GM12878 (cell line): Measurements from ENCODE around the gene DAD1. TPM values are rescaled to one million over a fixed set of nuclear protein-coding genes. Genes with fewer than 3 reads are reported as not detected.
"Not testable (repeated sequence)": the region's sequence is repeated elsewhere in the genome, so short reads cannot be mapped to it uniquely, and the experiment has no call there.

Source experiments
- ATAC-seq: fragments of 200-7000 bp; cut with Tn5 transposase; 3 replicates; pipeline ENCODE4 v1.9.1; 2020; ENCODE audit warnings: mild to moderate bottlenecking, moderate library complexity
- BruUV-seq: library from RNA; stranded (reverse); fragments of 400-500 nt; replicated peaks from 2 replicates; lab custom pipeline; 2021; lab: Mats Ljungman, UMichigan
- CTCF ChIA-PET: fragments of 300-600 bp; sonication (Branson Sonifier 250); formaldehyde crosslinking; extraction: SDS; loops from one replicate; lab custom pipeline; 2021; ENCODE audit warnings: inconsistent platforms; lab: Yijun Ruan, JAX
- POLR2A ChIA-PET: fragments of 350-600 bp; formaldehyde crosslinking; extraction: SDS; loops from one replicate; lab custom pipeline; 2021; ENCODE audit warnings: inconsistent platforms; lab: Charles Lee
- RAD21 ChIA-PET: fragments of 300-600 bp; sonication (Branson Sonifier 250); formaldehyde crosslinking; loops from one replicate; lab custom pipeline; 2023; ENCODE audit warnings: antibody characterized with exemption; ENCODE audit not compliant: unreplicated experiment; lab: Charles Lee
- SMC1A ChIA-PET: fragments of 300-600 bp; sonication (Branson Sonifier 250); formaldehyde crosslinking; loops from one replicate; lab custom pipeline; 2023; ENCODE audit not compliant: unreplicated experiment, uncharacterized antibody; lab: Charles Lee
- DNase-seq: peaks from one replicate; pipeline ENCODE4 v3.0.0-alpha.2; 2011; ENCODE audit warnings: low read depth, low spot score
- FAIRE-seq: peaks from 3 replicates; lab custom pipeline; 2011; peaks lifted over from hg19 to GRCh38; lab: Jason Lieb, UNC
- H2AFZ ChIP-seq: 2 replicates; pipeline ENCODE4 v1.6.0; 2011; ENCODE audit warnings: low read depth, low read length, control low read depth; ENCODE audit not compliant: control insufficient read depth
- H3K27ac ChIP-seq: 2 replicates; pipeline ENCODE4 v1.5.1; 2011; ENCODE audit warnings: control low read depth; ENCODE audit not compliant: control insufficient read depth, insufficient read depth
- H3K27me3 ChIP-seq, 2 experiments: replicated peaks in 1 of 2; 2 replicates each; pipeline versions ENCODE4 v1.6.0 to v1.6.1; 2011; ENCODE audit warnings: low read length in 1 of 2; ENCODE audit not compliant: control insufficient read depth in 2 of 2, insufficient read depth in 2 of 2
- H3K36me3 ChIP-seq, 2 experiments: 2 replicates each; pipeline ENCODE4 v1.5.1; 2011; ENCODE audit warnings: low read length in 1 of 2; ENCODE audit not compliant: control insufficient read depth in 2 of 2, insufficient read depth in 2 of 2
- H3K4me1 ChIP-seq: 2 replicates; pipeline ENCODE4 v1.6.1; 2011; ENCODE audit warnings: mild to moderate bottlenecking, low read length, moderate library complexity, mixed read lengths; ENCODE audit not compliant: control insufficient read depth, insufficient read depth
- H3K4me2 ChIP-seq: 2 replicates; pipeline ENCODE4 v1.6.0; 2011; ENCODE audit warnings: control low read depth; ENCODE audit not compliant: control insufficient read depth, insufficient read depth
- H3K4me3 ChIP-seq: fragments of 200-600 bp; sonication (generic); 2 replicates; pipeline ENCODE4 v1.5.1; 2016
- H3K79me2 ChIP-seq: 2 replicates; pipeline ENCODE4 v1.6.0; 2011; ENCODE audit warnings: low read length; ENCODE audit not compliant: control insufficient read depth, insufficient read depth
- H3K9ac ChIP-seq: 2 replicates; pipeline ENCODE4 v1.8.0; 2011; ENCODE audit warnings: low read length, control low read depth, mixed read lengths; ENCODE audit not compliant: control insufficient read depth, insufficient read depth
- H3K9me3 ChIP-seq: replicated peaks from 3 replicates; pipeline ENCODE4 v1.5.1; 2011; ENCODE audit warnings: mild to moderate bottlenecking, low read length; ENCODE audit not compliant: control insufficient read depth, insufficient read depth
- H4K20me1 ChIP-seq: 2 replicates; pipeline ENCODE4 v1.6.0; 2011; ENCODE audit not compliant: control insufficient read depth, insufficient read depth
- CBX5 ChIP-seq: sonication (generic); IDR thresholded peaks from 2 replicates; pipeline ENCODE4 v1.6.1; 2016; ENCODE audit warnings: low read depth, moderate library complexity, mild to moderate bottlenecking, inconsistent platforms
- KLF5 ChIP-seq: fragments of 450-650 bp; IDR thresholded peaks from 2 replicates; pipeline ENCODE4 v1.6.1; 2014; ENCODE audit warnings: mild to moderate bottlenecking; ENCODE audit not compliant: partially characterized antibody
- NBN ChIP-seq: fragments of 450-650 bp; IDR thresholded peaks from 2 replicates; pipeline ENCODE4 v1.6.1; 2016
- NFIC ChIP-seq: IDR thresholded peaks from 2 replicates; pipeline ENCODE4 v1.6.1; 2012; ENCODE audit warnings: low read depth, mild to moderate bottlenecking, inconsistent platforms, low read length, moderate library complexity
- NRF1 ChIP-seq: conservative IDR thresholded peaks from 2 replicates; pipeline ENCODE4 v1.6.1; 2011; ENCODE audit warnings: mild to moderate bottlenecking, low read depth, low read length, improper control_type of control experiment
- TCF12 ChIP-seq: IDR thresholded peaks from 2 replicates; pipeline ENCODE4 v1.6.1; 2011; ENCODE audit warnings: low read depth, mild to moderate bottlenecking, low read length
- ZNF217 ChIP-seq: fragments of 450-650 bp; IDR thresholded peaks from 2 replicates; pipeline ENCODE4 v1.6.1; 2017; ENCODE audit warnings: antibody characterized with exemption, mild to moderate bottlenecking
- WGBS: methylation state at CpG from one replicate; pipeline ENCODE4 v1.1.6; 2016; ENCODE audit warnings: low lambda C conversion rate; ENCODE audit not compliant: insufficient replicate concordance, insufficient coverage; ENCODE audit errors: missing lambda C conversion rate; 5-methylcytosine and 5-hydroxymethylcytosine counted together
- in situ Hi-C: fragments of 300-500 bp; cut with MboI; formaldehyde crosslinking; loops from 9 replicates; pipeline ENCODE4 v1.14.3; 2018; ENCODE audit warnings: mixed read lengths
- intact Hi-C: fragments of 100-400 bp; cut with micrococcal nuclease; formaldehyde crosslinking; loops from one replicate; pipeline ENCODE4 v1.14.2; 2022; ENCODE audit not compliant: unreplicated experiment
- polyA plus RNA-seq, 11 experiments: library from polyadenylated mRNA; depleted of rRNA in 4 of 11; unstranded in 6 of 11; stranded (reverse) in 5 of 11; fragments of >200 nt; fragmentation: Nextera tagmentation in 4 of 11; fragmentation: Illumina TruSeq in 1 of 11; extraction: Ambion mirVana in 4 of 11; extraction: Trizol in 1 of 11; gene quantifications; 1 replicate in 1 of 11; 2 replicates in 10 of 11; pipeline versions ENCODE4 v1.2.1 to v1.2.3, GENCODE V29; 2011 to 2016; ENCODE audit warnings: inconsistent platforms in 2 of 11, missing spikeins in 2 of 11, low read depth in 1 of 11
- total RNA-seq, 4 experiments: library from RNA; depleted of rRNA in 3 of 4; stranded (reverse); fragments of >200 nt in 3 of 4; fragmentation: Illumina TruSeq in 1 of 4; extraction: Trizol in 1 of 4; gene quantifications; 2 replicates each; pipeline versions ENCODE4 v1.2.1 to v1.2.3, GENCODE V29; 2013 to 2021
- TF ChIP-seq, protein P1 (sequence below): IDR thresholded peaks from 2 replicates; pipeline ENCODE4 v1.6.1; 2012; ENCODE audit warnings: mild to moderate bottlenecking, low read depth, low read length

The DAD1 gene
- total and polyA plus RNA-seq, 10 of the 15 experiments (the other 5 are each of a cell fraction or from before 2014, with no cell fraction given) = 161 to 920 (median 319) TPM

DNA sequence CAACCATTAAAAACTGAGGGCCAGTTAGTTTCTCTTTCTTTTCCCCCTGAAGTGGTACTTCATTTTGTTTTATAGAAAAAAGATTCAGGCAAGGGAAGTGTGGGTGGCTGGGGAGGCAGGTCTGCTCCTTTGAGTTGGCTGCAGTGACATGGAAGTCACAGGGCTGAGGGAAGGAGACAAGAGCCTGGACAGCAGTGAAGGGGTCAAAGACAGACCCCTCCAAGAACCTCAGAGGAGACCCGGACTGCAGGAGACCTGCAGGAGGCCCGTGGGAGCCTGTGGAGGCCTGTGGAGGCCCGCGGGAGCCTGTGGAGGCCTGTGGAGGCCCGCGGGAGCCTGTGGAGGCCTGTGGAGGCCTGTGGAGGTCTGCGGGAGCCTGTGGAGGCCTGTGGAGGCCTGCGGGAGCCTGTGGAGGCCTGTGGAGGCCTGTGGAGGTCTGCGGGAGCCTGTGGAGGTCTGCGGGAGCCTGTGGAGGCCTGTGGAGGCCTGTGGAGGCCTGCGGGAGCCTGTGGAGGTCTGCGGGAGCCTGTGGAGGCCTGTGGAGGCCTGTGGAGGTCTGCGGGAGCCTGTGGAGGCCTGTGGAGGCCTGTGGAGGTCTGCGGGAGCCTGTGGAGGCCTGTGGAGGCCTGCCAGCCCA is 35.0 kb downstream of the DAD1 start:
- H3K4me2 ChIP-seq, H3K4me3 ChIP-seq, DNase-seq, in situ Hi-C loops, H3K79me2 ChIP-seq, H4K20me1 ChIP-seq, ATAC-seq, FAIRE-seq, H3K27me3 ChIP-seq, BruUV-seq, H2AFZ ChIP-seq, intact Hi-C loops, H3K9me3 ChIP-seq: not testable (repeated sequence)
- ChIA-PET CTCF (interaction anchor here (0.8 to 3.5 kb wide), 5 partner anchors 16 to 163 kb away, joined by 3 to 45 read pairs (median 3); no protein-coding TSS in a partner anchor), POLR2A (interaction anchor here (1.3 to 6.3 kb wide), 6 partner anchors 14 to 69 kb away, joined by 5 to 74 read pairs (median 17); no protein-coding TSS in a partner anchor), SMC1A (interaction anchor here (1.6 to 9.2 kb wide), 7 partner anchors 15 to 76 kb away, joined by 5 to 105 read pairs (median 41); no protein-coding TSS in a partner anchor), RAD21 (interaction anchor here (1.0 to 6.6 kb wide), 9 partner anchors 14 to 76 kb away, joined by 4 to 190 read pairs (median 48); no protein-coding TSS in a partner anchor)
- peaks cover 81% of the 10 kb centered on the region for H3K4me1 ChIP-seq
- 85% methylated on average over 2 of the region's 14 CpGs for WGBS
- H3K36me3 ChIP-seq = peaks cover 16 to 19% of the 10 kb centered on the region in 2 experiments
- peak overlapping the region; percentile 100 for H3K27ac ChIP-seq
- peak overlapping the region; percentile 24; the same call in 1 of the 2 replicates for H3K9ac ChIP-seq

DNA sequence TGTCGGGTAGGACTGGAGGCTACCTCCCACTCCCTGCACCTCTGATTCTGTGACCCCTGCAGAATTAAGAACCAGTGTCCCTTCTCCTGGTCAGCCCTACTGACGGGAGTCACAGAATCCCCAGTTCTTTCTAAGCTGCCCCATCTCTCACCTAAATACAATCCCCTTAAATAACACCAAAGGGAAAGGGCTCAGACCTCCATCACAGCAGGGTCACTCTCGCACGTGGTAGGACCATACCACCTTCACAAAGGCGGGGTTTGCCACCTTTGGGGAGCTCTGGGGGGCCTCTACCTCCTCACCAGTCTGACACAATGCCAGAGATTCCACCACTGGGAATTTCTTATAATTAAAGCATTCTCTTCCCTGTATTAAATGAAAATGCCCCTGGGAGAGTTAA is 35.6 kb downstream of the DAD1 start:
- ATAC-seq = no peak
- BruUV-seq = no TSS peak
- Histone ChIP-seq H3K27me3 (no peaks in the 10 kb centered on the region), H4K20me1 (no peaks in the 10 kb centered on the region), H3K36me3 (peaks cover 16 to 19% of the 10 kb centered on the region in 2 experiments), H3K79me2 (peaks cover 8% of the 10 kb centered on the region), H3K9me3 (no peaks in the 10 kb centered on the region), H2AFZ (no peak overlapping the region), H3K27ac (peak overlapping the region; percentile 68), H3K4me1 (peaks cover 80% of the 10 kb centered on the region), H3K9ac (peak overlapping the region; percentile 24; the same call in 1 of the 2 replicates), H3K4me2 (no peak overlapping the region), H3K4me3 (no peak overlapping the region)
- ChIA-PET SMC1A (interaction anchor here (0.8 to 9.2 kb wide), 10 partner anchors 8 to 66 kb away, joined by 4 to 105 read pairs (median 5); no protein-coding TSS in a partner anchor), RAD21 (interaction anchor here (1.0 to 6.6 kb wide), 7 partner anchors 16 to 56 kb away, joined by 4 to 48 read pairs (median 6); no protein-coding TSS in a partner anchor), POLR2A (interaction anchor here (0.5 to 6.3 kb wide), 7 partner anchors 14 to 85 kb away, joined by 3 to 74 read pairs (median 5); no protein-coding TSS in a partner anchor), CTCF (interaction anchor here (0.8 to 7.1 kb wide), 5 partner anchors 14 to 76 kb away, joined by 3 to 58 read pairs (median 3); no protein-coding TSS in a partner anchor)
- DNase-seq = no peak
- no peak for FAIRE-seq
- intact Hi-C loops (no loop called here), in situ Hi-C loops (no loop called here)
- WGBS = 97% methylated on average over 5 of the region's 5 CpGs
- TF ChIP-seq CBX5 = no peak
- TF ChIP-seq, protein P1, sequence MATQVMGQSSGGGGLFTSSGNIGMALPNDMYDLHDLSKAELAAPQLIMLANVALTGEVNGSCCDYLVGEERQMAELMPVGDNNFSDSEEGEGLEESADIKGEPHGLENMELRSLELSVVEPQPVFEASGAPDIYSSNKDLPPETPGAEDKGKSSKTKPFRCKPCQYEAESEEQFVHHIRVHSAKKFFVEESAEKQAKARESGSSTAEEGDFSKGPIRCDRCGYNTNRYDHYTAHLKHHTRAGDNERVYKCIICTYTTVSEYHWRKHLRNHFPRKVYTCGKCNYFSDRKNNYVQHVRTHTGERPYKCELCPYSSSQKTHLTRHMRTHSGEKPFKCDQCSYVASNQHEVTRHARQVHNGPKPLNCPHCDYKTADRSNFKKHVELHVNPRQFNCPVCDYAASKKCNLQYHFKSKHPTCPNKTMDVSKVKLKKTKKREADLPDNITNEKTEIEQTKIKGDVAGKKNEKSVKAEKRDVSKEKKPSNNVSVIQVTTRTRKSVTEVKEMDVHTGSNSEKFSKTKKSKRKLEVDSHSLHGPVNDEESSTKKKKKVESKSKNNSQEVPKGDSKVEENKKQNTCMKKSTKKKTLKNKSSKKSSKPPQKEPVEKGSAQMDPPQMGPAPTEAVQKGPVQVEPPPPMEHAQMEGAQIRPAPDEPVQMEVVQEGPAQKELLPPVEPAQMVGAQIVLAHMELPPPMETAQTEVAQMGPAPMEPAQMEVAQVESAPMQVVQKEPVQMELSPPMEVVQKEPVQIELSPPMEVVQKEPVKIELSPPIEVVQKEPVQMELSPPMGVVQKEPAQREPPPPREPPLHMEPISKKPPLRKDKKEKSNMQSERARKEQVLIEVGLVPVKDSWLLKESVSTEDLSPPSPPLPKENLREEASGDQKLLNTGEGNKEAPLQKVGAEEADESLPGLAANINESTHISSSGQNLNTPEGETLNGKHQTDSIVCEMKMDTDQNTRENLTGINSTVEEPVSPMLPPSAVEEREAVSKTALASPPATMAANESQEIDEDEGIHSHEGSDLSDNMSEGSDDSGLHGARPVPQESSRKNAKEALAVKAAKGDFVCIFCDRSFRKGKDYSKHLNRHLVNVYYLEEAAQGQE = no peak
- TF ChIP-seq NBN = no peak
- no peak for TF ChIP-seq TCF12
- TF ChIP-seq KLF5 = no peak
- TF ChIP-seq NRF1 = no peak
- no peak for TF ChIP-seq ZNF217
- no peak for TF ChIP-seq NFIC
